Nephron (organoid): ENCODE results near the gene CHPF2.

Source experiments
- H3K27ac Mint-ChIP-seq, 3 experiments: 2 replicates each; pipeline ENCODE4 v1.8.0; 2020; ENCODE audit warnings: mixed read lengths in 3 of 3, mild to moderate bottlenecking in 2 of 3, moderate library complexity in 1 of 3
- H3K27me3 Mint-ChIP-seq: 2 replicates; pipeline ENCODE4 v1.8.0; 2021; ENCODE audit warnings: low read depth, mild to moderate bottlenecking, moderate library complexity, mixed read lengths
- H3K36me3 Mint-ChIP-seq: 2 replicates; pipeline ENCODE4 v1.8.0; 2020; ENCODE audit warnings: low read depth, mixed read lengths
- H3K4me1 Mint-ChIP-seq: 2 replicates; pipeline ENCODE4 v1.8.0; 2020; ENCODE audit warnings: mixed read lengths
- H3K4me3 Mint-ChIP-seq, 3 experiments: 2 replicates each; pipeline ENCODE4 v1.8.0; 2020; ENCODE audit warnings: mild to moderate bottlenecking in 3 of 3, mixed read lengths in 3 of 3, moderate library complexity in 2 of 3
- H3K9me3 Mint-ChIP-seq: 2 replicates; pipeline ENCODE4 v1.8.0; 2020; ENCODE audit warnings: mixed read lengths
- CTCF ChIP-seq, 3 experiments: fragments of 200-600 bp; sonication (generic); IDR thresholded peaks; one replicate each; pipeline ENCODE4 v1.5.0; 2021; ENCODE audit warnings: antibody characterized with exemption in 3 of 3; ENCODE audit not compliant: unreplicated experiment in 3 of 3

The CHPF2 gene

GRCh38 chr7:151226875-151227782 lies 5.2 kb upstream of the CHPF2 start, which contains the start of gene ABCF2:
TSS of gene ABCF2 (minus strand) at chr7:151227205. CDS start at chr7:151226458, 747 bp downstream.
- Mint-ChIP-seq H3K27ac (peak within 1 kb of the TSS; percentile 99), H3K36me3 (peaks cover 29% of the 10 kb centered on the region), H3K4me1 (peaks cover 39% of the 10 kb centered on the region), H3K27me3 (no peaks in the 10 kb centered on the region), H3K9me3 (no peaks in the 10 kb centered on the region), H3K4me3 (peak within 1 kb of the TSS; percentile 94 to 98 (median 95))
- no peak for TF ChIP-seq CTCF (IDR thresholded peaks at IDR 0.05; ENCODE audit: unreplicated experiment in 3 of 3)

- Mint-ChIP-seq H3K27me3 (no peaks in the 10 kb centered on the region), H3K36me3 (peaks cover 18% of the 10 kb centered on the region), H3K9me3 (no peaks in the 10 kb centered on the region), H3K27ac (peak overlapping the region; percentile 99), H3K4me3 (peak overlapping the region; percentile 94 to 98 (median 95)), H3K4me1 (peaks cover 45% of the 10 kb centered on the region)
- TF ChIP-seq CTCF (IDR thresholded peaks at IDR 0.05; ENCODE audit: unreplicated experiment in 3 of 3) = no peak
These were observed 4.0 kb upstream of the CHPF2 start for GRCh38 chr7:151228024-151228866.

- Mint-ChIP-seq H3K4me1 (peaks cover 50% of the 10 kb centered on the region), H3K36me3 (peaks cover 10% of the 10 kb centered on the region), H3K27me3 (no peaks in the 10 kb centered on the region), H3K9me3 (no peaks in the 10 kb centered on the region), H3K4me3 (no peak overlapping the region), H3K27ac (no peak overlapping the region)
- TF ChIP-seq CTCF (IDR thresholded peaks at IDR 0.05; ENCODE audit: unreplicated experiment in 3 of 3) = no peak
These were observed 3.0 kb upstream of the CHPF2 start for GRCh38 chr7:151229249-151229648.

GRCh38 chr7:151231080-151231479 lies 1.2 kb upstream of the CHPF2 start:
- no peaks in the 10 kb centered on the region for H3K27me3 Mint-ChIP-seq
- H3K9me3 Mint-ChIP-seq = no peaks in the 10 kb centered on the region

More at GRCh38 chr7:151231080-151231479, 1.2 kb upstream of the CHPF2 start:
- Mint-ChIP-seq H3K27ac (peak overlapping the region in 1 of 3 experiments; percentile 93), H3K4me3 (peak overlapping the region; percentile 95 to 99 (median 99)), H3K36me3 (no peaks in the 10 kb centered on the region), H3K4me1 (peaks cover 41% of the 10 kb centered on the region)
- no peak for TF ChIP-seq CTCF (IDR thresholded peaks at IDR 0.05; ENCODE audit: unreplicated experiment in 3 of 3)
